Neural crest cell (in vitro differentiated cells): ENCODE measurements around the gene SUSD2. TPM values are rescaled to one million over a fixed set of nuclear protein-coding genes. Genes with fewer than 3 reads are reported as not detected.
"Not testable (repeated sequence)": the region's sequence is repeated elsewhere in the genome, so short reads cannot be mapped to it uniquely, and the experiment has no call there.

ENCODE experiments used
- DNase-seq: peaks from one replicate; pipeline ENCODE4 v3.0.0; 2021; ENCODE audit warnings: low read depth, mixed read lengths, low spot score
- H3K27ac Mint-ChIP-seq: one replicate; pipeline ENCODE4 v1.8.0; 2021; ENCODE audit warnings: mild to moderate bottlenecking, mixed read lengths; ENCODE audit not compliant: unreplicated experiment
- H3K27me3 Mint-ChIP-seq: 2 replicates; pipeline ENCODE4 v1.8.0; 2021; ENCODE audit warnings: low read depth, mild to moderate bottlenecking, mixed read lengths
- H3K36me3 Mint-ChIP-seq: 2 replicates; pipeline ENCODE4 v1.8.0; 2021; ENCODE audit warnings: low read depth, mild to moderate bottlenecking, mixed read lengths
- H3K4me1 Mint-ChIP-seq: 2 replicates; pipeline ENCODE4 v1.8.0; 2021; ENCODE audit warnings: mixed read lengths
- H3K4me3 Mint-ChIP-seq: one replicate; pipeline ENCODE4 v1.8.0; 2021; ENCODE audit warnings: mild to moderate bottlenecking, mixed read lengths
- H3K9me3 Mint-ChIP-seq: 2 replicates; pipeline ENCODE4 v1.8.0; 2021; ENCODE audit warnings: mixed read lengths
- CTCF ChIP-seq: fragments of 200-600 bp; sonication (generic); conservative IDR thresholded peaks from 2 replicates; pipeline ENCODE4 v1.5.0; 2021; ENCODE audit warnings: antibody characterized with exemption, mild to moderate bottlenecking
- long read RNA-seq: library from polyadenylated mRNA; unstranded; transcript quantifications from one replicate; pipeline ENCODE4 v2.0.0, GENCODE V29; 2020
- total RNA-seq: library from RNA; stranded (reverse); gene quantifications from 2 replicates; pipeline ENCODE4 v1.2.1, GENCODE V29; 2021

Gene SUSD2, protein sequence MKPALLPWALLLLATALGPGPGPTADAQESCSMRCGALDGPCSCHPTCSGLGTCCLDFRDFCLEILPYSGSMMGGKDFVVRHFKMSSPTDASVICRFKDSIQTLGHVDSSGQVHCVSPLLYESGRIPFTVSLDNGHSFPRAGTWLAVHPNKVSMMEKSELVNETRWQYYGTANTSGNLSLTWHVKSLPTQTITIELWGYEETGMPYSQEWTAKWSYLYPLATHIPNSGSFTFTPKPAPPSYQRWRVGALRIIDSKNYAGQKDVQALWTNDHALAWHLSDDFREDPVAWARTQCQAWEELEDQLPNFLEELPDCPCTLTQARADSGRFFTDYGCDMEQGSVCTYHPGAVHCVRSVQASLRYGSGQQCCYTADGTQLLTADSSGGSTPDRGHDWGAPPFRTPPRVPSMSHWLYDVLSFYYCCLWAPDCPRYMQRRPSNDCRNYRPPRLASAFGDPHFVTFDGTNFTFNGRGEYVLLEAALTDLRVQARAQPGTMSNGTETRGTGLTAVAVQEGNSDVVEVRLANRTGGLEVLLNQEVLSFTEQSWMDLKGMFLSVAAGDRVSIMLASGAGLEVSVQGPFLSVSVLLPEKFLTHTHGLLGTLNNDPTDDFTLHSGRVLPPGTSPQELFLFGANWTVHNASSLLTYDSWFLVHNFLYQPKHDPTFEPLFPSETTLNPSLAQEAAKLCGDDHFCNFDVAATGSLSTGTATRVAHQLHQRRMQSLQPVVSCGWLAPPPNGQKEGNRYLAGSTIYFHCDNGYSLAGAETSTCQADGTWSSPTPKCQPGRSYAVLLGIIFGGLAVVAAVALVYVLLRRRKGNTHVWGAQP
- 0.37 and 0.66 TPM in 2 replicates for total RNA-seq
- long read RNA-seq, result 0 reads

DNA sequence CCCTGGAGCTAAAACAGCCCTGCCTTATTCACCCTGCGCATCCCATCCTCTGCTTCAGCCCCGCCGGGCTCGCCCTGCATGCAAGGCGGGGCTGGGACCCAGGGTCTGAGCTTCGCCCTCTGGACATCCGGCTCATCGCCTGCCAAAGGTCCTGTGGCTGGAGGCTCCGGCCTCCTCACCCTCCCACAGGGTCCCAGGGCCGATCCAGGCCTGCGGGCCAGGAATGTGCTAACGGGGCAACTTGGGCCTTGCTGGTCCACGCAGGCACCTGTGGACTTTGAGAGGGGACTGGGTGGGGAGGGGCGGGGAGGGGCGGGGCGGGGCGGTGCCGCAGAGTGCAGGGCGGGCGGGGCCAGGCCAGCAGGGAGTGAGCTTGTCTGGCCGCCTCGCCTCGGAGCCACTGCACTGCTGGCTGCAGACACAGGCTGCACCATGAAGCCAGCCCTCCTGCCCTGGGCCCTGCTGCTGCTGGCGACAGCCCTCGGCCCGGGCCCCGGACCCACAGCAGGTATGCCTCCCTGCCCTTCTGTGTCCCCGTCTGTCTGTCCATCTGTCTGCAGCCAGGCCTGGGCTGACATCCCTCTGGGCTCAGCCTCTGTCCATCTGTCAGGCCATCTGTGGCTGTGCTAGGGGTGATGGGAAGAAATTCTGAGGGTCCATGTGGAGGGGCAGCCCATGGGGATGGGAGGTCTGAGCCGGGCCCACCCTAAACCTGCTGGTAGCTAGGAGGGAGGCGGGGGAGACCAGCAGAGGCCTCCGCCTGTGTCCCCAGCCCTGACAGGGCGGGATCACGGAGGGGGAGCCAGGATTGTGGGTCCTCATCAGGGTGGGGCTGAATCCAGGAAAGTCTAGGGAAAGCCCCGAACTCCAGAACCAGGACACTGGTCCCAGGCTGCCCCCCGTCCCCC lies at the start of gene SUSD2:
SUSD2 (plus strand) TSS at position 400 of the 908 bp plus-strand sequence; CDS start at position 433, 33 bp downstream.
- no peak within 1 kb of the TSS for H3K4me3 Mint-ChIP-seq

GRCh38 chr22:24133187-24133965 lies 47.9 kb upstream of the SUSD2 start:
- Mint-ChIP-seq H3K27ac (peak overlapping the region; percentile 92), H3K9me3 (no peaks in the 10 kb centered on the region), H3K36me3 (peaks cover 4% of the 10 kb centered on the region), H3K4me3 (no peak overlapping the region), H3K27me3 (no peaks in the 10 kb centered on the region), H3K4me1 (peaks cover 14% of the 10 kb centered on the region)
- DNase-seq, result no peak
- no peak for TF ChIP-seq CTCF

More for the DNA sequence above, at the start of gene SUSD2:
- Mint-ChIP-seq H3K27ac (no peak within 1 kb of the TSS), H3K4me1 (no peaks in the 10 kb centered on the region), H3K9me3 (no peaks in the 10 kb centered on the region), H3K36me3 (no peaks in the 10 kb centered on the region), H3K27me3 (no peaks in the 10 kb centered on the region)
- no peak for DNase-seq
- no peak for TF ChIP-seq CTCF

- Mint-ChIP-seq H3K27me3 (no peaks in the 10 kb centered on the region), H3K27ac (peak overlapping the region; percentile 75), H3K4me3 (no peak overlapping the region), H3K4me1 (peaks cover 14% of the 10 kb centered on the region), H3K9me3 (no peaks in the 10 kb centered on the region), H3K36me3 (peaks cover 4% of the 10 kb centered on the region)
- DNase-seq, result peak; percentile 65
- no peak for TF ChIP-seq CTCF
Measured at GRCh38 chr22:24134090-24134846, 47.0 kb upstream of the SUSD2 start.

GRCh38 chr22:24136533-24136932 lies 44.8 kb upstream of the SUSD2 start:
- not testable (repeated sequence) for H3K36me3 Mint-ChIP-seq, H3K27me3 Mint-ChIP-seq, H3K4me3 Mint-ChIP-seq

GRCh38 chr22:24137595-24137994 lies 43.7 kb upstream of the SUSD2 start:
- no peak overlapping the region for H3K4me3 Mint-ChIP-seq
- H3K9me3 Mint-ChIP-seq, result no peaks in the 10 kb centered on the region
- H3K4me1 Mint-ChIP-seq, result peaks cover 14% of the 10 kb centered on the region
- no peaks in the 10 kb centered on the region for H3K27me3 Mint-ChIP-seq
- no peak for DNase-seq
- peaks cover 4% of the 10 kb centered on the region for H3K36me3 Mint-ChIP-seq
- no peak overlapping the region for H3K27ac Mint-ChIP-seq
- no peak for TF ChIP-seq CTCF

More at GRCh38 chr22:24136533-24136932, 44.8 kb upstream of the SUSD2 start:
- H3K9me3 Mint-ChIP-seq, DNase-seq, H3K27ac Mint-ChIP-seq: not testable (repeated sequence)
- H3K4me1 Mint-ChIP-seq, result peaks cover 14% of the 10 kb centered on the region
